ENCODE data around the gene DUSP2.
"Not testable (repeated sequence)": the region's sequence is repeated elsewhere in the genome, so short reads cannot be mapped to it uniquely, and the experiment has no call there.

The DUSP2 gene

GRCh38 chr2:96161898-96162297 lies 16.7 kb upstream of the DUSP2 start:
- peak in 1 of 2 experiments; percentile 26 for DNase-seq

GRCh38 chr2:96160366-96160765 lies 15.1 kb upstream of the DUSP2 start:
- not testable (repeated sequence) for DNase-seq

- no peak for DNase-seq
These were observed 14.0 kb upstream of the DUSP2 start for GRCh38 chr2:96159084-96159830.

- DNase-seq = no peak
These were observed 13.3 kb upstream of the DUSP2 start for GRCh38 chr2:96158554-96158940.

GRCh38 chr2:96157649-96158553 lies 12.7 kb upstream of the DUSP2 start:
- no peak for DNase-seq

GRCh38 chr2:96156926-96157648 lies 11.8 kb upstream of the DUSP2 start:
- peak in 1 of 2 experiments; percentile 13 for DNase-seq

- DNase-seq = no peak
These were observed 11.0 kb upstream of the DUSP2 start for GRCh38 chr2:96156011-96156820.

- no peak for DNase-seq
These were observed 9.5 kb upstream of the DUSP2 start for GRCh38 chr2:96154506-96155380.

GRCh38 chr2:96153991-96154431 lies 8.8 kb upstream of the DUSP2 start:
- DNase-seq = no peak

- DNase-seq = no peak
These were observed 8.1 kb upstream of the DUSP2 start for GRCh38 chr2:96153291-96153713.

GRCh38 chr2:96152304-96153161 lies 7.3 kb upstream of the DUSP2 start:
- DNase-seq = no peak

- no peak for DNase-seq
These were observed 6.5 kb upstream of the DUSP2 start for GRCh38 chr2:96151595-96152303.

GRCh38 chr2:96150791-96151594 lies 5.8 kb upstream of the DUSP2 start:
- DNase-seq = no peak

GRCh38 chr2:96150007-96150640 lies 4.9 kb upstream of the DUSP2 start:
- no peak for DNase-seq

GRCh38 chr2:96148410-96149217 lies 3.4 kb upstream of the DUSP2 start:
- no peak for DNase-seq

- DNase-seq = no peak
These were observed 2.5 kb upstream of the DUSP2 start for GRCh38 chr2:96147593-96148201.

Measured in NCI-H526 (cell line).